GM13976 (cell line): ENCODE data around the gene FRMD4A.

Experiments
- DNase-seq: peaks from one replicate; pipeline ENCODE4 v3.0.0; 2012; ENCODE audit warnings: low spot score
- in situ Hi-C: fragments of 300-500 bp; cut with MboI; formaldehyde crosslinking; loops from one replicate; pipeline ENCODE4 v1.12.0; 2022; ENCODE audit warnings: low sequenced_read_pairs, mixed read lengths, inconsistent platforms; ENCODE audit not compliant: unreplicated experiment
- TF ChIP-seq, protein P1 (sequence below): IDR thresholded peaks from 2 replicates; pipeline ENCODE4 v1.5.1; 2012; ENCODE audit warnings: borderline replicate concordance, mild to moderate bottlenecking; ENCODE audit not compliant: insufficient read depth; ENCODE audit errors: extremely low read depth, missing control alignments, control extremely low read depth

The FRMD4A gene

DNA sequence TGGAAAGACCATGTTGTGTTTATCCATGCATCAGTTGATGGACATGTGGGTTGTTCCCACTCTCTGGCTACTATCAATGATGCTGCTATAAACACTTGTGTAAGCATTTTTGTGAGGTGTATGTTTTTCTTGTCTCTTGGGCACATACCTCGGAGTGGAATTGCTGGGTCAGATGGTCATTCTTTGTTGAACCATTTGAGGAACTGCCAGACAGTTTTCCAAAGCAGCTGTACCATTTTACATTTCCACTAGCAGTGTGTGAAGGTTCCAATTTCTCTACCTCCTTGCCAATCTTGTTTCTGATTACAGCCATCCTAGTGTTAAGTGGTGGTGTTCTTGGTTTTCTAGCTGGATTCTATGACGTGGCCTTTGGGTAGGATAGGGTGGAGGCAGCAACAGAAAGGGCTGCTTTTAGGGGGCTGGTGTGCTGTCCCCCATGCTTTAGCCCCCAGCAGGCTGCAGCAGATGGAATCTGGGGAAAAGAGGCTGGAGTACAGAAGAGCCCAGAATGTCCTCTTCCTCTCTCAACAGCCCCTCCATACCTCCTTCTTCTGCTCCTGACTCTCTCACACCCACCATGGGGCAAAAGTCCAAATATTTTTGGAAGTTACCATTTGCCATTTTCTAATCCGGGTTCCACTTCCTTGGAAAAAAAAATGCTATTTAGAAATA lies 352.7 kb downstream of the FRMD4A start:
- DNase-seq, result no peak
- TF ChIP-seq, protein P1, sequence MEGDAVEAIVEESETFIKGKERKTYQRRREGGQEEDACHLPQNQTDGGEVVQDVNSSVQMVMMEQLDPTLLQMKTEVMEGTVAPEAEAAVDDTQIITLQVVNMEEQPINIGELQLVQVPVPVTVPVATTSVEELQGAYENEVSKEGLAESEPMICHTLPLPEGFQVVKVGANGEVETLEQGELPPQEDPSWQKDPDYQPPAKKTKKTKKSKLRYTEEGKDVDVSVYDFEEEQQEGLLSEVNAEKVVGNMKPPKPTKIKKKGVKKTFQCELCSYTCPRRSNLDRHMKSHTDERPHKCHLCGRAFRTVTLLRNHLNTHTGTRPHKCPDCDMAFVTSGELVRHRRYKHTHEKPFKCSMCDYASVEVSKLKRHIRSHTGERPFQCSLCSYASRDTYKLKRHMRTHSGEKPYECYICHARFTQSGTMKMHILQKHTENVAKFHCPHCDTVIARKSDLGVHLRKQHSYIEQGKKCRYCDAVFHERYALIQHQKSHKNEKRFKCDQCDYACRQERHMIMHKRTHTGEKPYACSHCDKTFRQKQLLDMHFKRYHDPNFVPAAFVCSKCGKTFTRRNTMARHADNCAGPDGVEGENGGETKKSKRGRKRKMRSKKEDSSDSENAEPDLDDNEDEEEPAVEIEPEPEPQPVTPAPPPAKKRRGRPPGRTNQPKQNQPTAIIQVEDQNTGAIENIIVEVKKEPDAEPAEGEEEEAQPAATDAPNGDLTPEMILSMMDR, result no peak
- in situ Hi-C loops, result no loop called here

DNA sequence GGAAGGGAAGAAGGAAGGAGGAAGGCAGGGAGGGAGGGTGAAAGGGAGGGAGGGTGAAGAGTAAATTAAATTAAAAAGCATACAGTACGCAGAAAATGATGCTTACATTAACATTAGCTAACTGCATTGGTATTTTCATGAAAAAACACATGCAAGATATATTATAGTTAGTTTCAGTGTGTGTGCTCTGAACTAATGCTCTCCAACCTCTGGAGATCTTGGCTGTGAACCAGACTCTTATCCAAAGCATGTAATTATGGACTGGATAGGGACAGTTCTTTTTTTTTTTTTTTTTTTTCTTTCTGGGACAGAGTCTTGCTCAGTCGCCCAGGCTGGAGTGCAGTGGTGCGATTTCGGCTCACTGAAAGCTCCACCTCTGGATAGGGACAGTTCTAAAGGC lies 357.0 kb downstream of the FRMD4A start:
- no peak for DNase-seq
- in situ Hi-C loops, result no loop called here
- TF ChIP-seq, protein P1, result no peak

DNA sequence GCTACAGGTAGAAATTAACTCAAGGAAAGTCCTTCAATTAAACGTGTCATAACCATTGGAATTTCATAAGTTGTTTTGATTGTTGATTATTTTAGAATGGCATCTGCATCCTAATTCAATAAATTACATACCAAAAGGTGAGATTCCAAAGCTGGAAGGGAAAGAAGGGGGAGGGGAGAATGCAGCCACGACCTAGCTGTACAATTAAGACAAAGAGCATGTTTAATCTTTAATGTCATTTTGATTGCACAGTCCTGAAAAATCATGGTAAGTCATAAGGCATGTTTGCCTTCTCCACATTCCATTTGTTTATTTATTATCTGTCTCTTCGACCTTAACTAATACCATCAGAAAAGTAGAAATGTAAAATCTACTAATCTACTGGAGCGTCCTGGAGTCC lies 358.1 kb downstream of the FRMD4A start:
- TF ChIP-seq, protein P1, result no peak
- in situ Hi-C loops, result no loop called here
- no peak for DNase-seq

DNA sequence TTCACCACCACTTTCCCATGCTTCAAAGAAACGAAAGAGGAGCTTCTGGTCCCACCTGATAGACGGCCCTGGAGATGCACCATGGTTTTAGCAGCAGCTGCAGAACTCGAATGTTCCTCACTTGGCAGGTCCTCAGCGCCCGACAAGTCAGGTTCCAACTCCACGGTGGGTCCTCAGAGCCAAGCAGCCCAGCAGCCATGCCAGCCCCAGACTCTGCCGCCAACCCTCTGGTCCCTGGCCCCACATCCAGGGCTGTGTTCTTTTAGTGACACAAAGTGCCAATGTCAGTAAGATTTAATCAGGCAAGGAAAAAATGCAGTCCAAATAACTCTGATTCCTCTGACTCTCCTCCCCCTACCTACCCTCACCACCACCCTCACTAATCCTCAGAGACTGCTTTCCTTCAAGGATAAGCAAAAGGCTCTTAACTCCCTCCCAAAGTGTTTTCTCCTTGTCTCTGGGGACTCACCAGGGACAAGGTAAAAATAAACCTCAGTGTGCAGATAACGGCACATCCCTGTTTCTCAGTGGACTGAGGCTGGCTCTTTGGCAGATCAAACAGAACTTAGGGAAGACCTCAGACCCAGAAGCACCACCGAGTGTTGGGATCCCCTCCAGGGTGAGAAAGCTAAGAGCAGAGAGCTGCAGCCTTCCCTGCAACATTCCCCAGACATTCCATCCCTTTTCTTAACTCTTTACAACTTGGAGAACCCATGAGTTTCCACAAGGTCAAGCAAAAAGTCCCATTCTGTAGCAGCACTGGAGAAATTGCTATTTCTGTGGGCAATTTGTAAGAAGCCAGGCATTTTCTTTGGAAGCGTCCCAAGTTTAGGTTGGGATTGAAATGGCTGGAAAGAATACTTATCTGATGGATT lies 358.9 kb downstream of the FRMD4A start:
- in situ Hi-C loops, result no loop called here
- no peak for DNase-seq
- TF ChIP-seq, protein P1, result no peak

DNA sequence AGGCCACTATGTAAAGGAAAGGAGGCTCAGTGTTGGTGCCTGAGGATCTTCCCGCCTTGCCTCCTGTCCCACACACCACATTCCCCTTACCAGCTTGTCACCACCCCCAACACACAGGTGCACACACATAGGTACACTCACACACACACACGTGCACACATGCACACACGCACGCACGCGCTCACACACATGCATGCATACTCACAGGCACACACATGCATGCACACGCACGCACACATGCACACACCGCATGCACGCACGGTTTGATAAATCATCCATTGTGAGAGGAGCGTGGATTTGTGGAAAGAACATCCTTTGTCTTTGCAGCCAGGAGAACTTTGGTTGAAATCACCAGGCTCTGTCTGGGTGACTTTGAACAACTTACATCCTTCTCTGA lies 359.8 kb downstream of the FRMD4A start:
- no peak for DNase-seq
- TF ChIP-seq, protein P1, result no peak
- in situ Hi-C loops, result no loop called here

DNA sequence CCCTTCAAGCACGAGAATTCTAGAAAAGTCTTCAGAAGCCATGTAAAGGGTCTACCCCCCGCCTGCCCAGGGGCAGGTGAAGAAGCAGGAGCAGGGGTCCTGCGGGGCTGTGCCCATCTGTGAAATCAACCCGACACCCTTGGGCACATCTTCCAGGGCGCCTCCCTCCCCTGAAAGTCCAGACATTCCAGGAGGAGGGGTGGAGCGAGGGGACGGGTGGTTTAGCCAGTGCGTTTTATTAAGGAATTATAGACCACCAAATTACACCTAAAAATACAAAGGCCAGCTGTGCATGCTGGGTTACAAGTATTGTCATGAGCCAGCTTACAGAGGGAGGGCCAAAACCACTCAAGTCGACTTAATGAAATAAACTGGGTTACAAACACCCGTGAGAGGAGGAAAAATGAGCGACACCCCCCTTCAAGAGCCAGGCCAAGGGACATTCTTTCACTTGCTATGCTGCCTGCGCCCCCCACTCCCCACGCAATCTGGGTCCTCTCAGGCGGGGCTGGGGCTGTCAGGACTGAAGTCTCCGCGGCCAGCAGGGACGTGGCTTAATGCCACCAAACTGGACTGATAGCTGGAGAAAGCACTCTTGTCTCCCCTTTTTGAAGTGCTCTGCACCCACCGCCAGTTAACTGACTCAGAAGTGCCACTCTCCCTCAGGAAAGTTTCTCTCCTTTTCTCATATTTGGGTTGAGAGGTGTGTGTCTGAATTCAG lies 360.3 kb downstream of the FRMD4A start:
- in situ Hi-C loops, result no loop called here
- TF ChIP-seq, protein P1, result no peak
- DNase-seq, result no peak
